HG02678 (cell line): Measurements from ENCODE around the gene GALNT9.
"Not testable (repeated sequence)": the region's sequence is repeated elsewhere in the genome, so short reads cannot be mapped to it uniquely, and the experiment has no call there.

Experiments used
- ATAC-seq: cut with Tn5 transposase; IDR thresholded peaks from one replicate; pipeline ENCODE4 v1.9.1; 2021; ENCODE audit warnings: mild to moderate bottlenecking, moderate library complexity; ENCODE audit not compliant: unreplicated experiment

The GALNT9 gene

GRCh38 chr12:132253698-132254480, 75.5 kb downstream of the GALNT9 start:
- no peak for ATAC-seq

- ATAC-seq, result not testable (repeated sequence)
Measured at GRCh38 chr12:132252981-132253380, 76.4 kb downstream of the GALNT9 start.

- ATAC-seq, result no peak
Measured at GRCh38 chr12:132251741-132252490, 77.5 kb downstream of the GALNT9 start.

DNA sequence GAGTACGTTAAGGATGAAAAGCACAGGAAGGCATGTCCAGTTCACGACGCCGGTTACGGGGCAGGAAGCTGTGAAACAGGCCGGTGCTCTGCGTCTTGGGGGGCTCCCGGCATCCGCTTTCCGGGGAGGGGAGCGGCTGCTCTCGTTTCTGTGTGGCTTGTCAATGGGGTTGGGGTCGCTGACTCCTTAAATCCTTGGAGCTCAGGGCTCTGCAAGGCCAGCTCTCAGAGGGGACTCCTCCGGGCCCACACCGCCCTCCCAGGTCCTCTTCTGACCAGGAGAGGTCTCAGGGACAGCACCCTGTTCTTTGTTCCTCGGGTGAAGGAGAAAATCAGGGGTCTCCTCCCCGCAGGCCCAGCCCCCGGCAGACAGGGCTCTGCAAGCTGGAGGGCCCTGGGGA, 78.1 kb downstream of the GALNT9 start:
- ATAC-seq, result no peak

GRCh38 chr12:132250707-132251106, 78.7 kb downstream of the GALNT9 start:
- ATAC-seq, result no peak

- ATAC-seq, result no peak
Measured at GRCh38 chr12:132249689-132250478, 79.5 kb downstream of the GALNT9 start.

DNA sequence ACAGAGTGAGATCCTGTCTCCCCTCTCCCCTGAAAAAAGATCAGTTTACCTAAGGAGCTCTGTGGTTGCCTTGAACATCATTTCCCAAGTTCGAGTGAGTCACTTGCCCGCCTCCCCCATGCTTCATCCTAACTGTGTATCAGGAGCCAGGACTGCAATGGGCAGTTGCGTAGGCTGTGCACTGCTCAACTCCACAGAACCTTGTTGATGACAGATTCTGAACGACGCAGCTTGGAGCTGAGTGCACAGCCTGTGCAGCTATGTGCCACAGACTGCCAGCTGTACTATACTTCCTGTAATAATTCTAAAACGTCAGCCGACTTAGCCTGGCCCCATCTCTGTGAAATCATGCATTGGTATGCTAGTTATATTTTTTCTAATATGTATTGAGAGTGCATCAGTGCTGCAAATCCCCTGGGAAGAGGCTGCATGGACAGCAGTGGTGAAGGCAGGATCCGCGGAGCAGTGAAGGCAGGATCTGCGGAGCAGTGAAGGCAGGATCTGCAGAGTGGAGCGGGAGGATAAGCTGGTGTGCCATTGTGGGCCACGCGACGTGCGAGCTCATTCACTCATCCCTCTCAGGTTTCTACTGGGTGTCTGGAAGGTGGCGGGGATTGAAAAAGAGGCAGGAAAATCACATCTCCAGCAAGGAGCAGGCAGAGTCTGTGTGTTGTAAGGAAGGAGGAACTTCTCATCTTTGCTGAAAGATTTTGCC, 80.8 kb downstream of the GALNT9 start:
- ATAC-seq, result no peak

GRCh38 chr12:132247718-132248452, 81.5 kb downstream of the GALNT9 start:
- ATAC-seq, result no peak

DNA sequence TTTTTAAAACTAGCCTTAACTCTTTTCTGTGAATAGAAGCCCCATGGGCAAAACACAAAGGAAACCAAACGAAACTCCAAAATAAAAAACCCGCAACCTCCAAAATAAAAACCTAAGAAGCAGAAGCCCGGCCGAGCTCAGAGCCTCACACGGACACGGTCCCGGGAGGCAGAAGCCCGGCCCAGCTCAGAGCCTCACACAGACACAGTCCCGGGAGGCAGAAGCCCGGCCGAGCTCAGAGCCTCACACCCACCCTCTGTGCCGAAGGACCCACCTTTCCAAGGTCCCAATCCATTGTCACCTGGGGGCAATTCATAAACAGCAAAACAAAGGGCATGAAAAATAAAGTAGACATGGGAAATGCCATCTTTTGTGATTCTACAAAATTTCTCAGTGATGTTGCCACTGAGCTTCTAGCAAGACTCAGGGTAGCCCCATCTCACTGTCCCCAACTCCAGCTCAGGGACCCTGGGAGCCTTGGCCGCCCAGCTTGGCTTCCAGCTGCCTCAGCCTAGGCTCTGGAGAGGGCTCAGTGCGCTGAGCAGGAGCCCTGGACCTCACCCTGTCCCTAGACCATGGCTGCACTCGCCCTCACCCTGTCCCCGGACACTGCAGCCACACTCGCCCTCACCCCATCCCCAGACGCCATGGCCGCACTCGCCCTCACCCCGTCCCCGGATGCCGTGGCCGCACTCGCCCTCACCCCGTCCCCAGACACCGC, 82.2 kb downstream of the GALNT9 start:
- ATAC-seq, result no peak

DNA sequence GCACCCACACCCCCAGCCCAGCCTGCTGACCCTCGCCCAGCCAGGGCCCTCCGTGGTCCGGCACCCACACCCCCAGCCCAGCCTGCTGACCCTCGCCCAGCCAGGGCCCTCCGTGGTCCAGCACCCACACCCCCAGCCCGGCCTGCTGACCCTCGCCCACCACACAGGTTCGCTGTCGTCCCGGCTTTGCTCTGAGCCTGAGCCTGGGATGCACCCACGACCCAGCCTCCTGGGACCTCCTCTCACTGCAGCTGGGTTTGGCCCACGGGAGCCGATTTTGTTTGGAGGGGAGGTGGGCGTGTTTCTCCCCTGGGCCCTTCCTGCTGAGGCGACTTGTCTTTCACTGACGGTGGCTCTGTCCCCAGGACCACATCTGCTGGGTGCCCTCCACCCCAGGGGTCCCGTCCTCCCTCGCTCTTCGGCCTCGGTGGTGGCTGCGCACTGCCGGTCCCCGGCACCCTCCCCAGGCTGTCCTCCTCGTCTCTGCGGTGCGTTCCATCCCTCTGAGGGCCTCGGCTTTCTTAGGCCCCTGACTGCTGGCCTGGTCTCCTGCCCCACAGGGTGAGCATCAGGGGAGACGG, 83.8 kb downstream of the GALNT9 start:
- no peak for ATAC-seq

DNA sequence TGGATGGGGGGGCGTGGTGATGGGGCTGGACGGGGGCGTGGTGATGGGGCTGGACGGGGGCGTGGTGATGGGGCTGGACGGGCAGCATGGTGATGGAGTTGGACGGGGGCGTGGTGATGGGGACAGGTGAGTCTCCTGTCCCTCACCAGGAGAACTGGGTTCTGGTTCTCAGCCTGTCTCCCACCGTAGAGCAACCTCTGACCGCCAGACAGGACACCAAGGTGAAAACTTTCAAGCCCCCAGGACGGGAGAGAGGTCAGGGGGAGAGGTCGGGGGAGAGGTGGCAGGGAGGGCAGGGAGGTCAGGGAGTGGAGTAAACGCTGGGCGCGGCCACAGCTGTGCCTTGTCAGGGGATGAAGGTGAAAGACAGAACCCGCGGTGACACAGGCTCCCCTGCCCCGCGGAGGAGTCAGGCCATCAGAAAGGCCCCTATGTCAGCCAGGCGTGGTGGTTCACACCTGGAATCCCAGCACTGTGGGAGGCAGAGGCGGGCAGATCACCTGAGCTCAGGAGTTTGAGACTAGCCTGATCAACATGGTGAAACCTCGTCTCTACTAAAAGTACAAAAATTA, 84.6 kb downstream of the GALNT9 start:
- ATAC-seq, result no peak

DNA sequence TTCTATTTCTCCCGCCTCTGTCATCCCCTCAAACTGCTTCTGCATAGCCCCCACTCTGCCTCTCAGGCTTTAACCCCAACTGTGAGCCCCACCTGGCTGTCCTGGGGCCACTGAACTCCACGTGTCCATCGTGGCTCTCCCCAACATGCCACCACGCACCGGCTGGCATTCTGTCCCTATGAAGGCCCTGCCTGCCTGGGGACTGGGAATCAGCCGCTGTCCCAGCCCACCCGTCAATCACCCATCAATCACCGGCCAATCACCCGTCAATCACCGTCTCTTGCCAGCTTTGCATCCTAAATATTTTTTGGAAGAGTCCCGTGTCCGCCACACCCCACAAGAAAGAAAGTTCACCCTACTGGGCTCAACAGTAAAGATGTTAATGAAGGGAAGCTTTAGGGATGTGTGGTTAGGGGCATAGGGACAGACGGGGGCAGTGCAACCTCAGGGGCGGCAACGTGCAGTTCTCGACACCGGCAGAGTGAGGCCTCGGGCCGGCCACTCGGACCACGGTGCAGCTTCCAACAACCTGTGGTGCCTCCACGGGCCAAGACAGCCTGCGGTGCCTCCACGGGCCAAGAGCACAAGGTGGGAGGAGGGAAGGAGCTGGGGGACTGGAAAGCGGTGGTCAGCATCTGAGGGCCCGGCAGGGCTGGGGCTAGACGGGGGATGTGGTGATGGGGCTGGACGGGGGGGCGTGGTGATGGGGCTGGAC, 85.6 kb downstream of the GALNT9 start:
- no peak for ATAC-seq

DNA sequence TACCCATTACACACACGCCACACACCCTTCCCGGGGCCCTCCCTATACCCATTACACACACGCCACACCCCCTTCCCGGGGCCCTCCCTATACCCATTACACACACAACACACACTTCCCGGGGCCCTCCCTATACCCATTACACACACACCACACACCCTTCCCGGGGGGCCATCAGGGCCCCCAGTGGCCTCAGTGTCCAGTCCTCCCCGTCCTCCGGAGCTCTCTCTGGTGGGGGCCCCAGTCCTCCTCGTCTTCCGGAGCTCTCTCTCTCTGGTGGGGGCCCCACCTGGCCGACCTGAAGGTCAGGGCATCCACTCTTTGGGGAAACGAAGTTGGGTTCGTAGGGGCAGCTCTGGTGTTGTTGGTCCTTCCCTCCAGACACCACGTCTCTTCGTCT, 86.2 kb downstream of the GALNT9 start:
- not testable (repeated sequence) for ATAC-seq

DNA sequence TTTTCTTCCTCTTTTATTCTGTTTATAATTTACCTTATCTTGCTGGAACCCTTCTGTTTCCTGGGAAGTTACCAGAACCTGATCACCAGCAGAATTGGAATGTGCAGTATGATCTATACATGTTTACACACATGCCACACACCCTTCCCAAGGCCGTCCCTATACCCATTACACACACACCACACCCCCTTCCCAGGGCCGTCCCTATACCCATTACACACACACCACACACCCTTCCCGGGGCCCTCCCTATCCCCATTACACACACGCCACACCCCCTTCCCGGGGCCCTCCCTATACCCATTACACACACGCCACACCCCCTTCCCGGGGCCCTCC, 88.8 kb downstream of the GALNT9 start:
- not testable (repeated sequence) for ATAC-seq

- no peak for ATAC-seq
Measured at GRCh38 chr12:132239796-132240668, 89.4 kb downstream of the GALNT9 start.

DNA sequence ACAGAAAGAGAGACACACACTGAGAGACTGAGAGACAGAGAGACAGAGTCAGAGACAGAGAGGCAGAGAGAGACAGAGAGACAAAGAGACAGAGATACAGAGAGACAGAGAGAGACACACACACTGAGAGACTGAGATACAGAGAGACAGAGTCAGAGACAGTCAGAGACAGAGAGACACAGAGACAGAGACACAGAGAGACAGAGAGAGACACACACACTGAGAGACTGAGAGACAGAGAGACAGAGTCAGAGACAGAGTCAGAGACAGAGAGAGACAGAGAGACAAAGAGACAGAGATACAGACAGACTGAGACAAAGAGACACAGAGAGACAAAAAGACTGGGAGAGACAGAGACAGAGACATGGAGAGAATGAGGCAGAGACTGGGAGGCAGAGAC, 90.0 kb downstream of the GALNT9 start:
- ATAC-seq, result no peak

DNA sequence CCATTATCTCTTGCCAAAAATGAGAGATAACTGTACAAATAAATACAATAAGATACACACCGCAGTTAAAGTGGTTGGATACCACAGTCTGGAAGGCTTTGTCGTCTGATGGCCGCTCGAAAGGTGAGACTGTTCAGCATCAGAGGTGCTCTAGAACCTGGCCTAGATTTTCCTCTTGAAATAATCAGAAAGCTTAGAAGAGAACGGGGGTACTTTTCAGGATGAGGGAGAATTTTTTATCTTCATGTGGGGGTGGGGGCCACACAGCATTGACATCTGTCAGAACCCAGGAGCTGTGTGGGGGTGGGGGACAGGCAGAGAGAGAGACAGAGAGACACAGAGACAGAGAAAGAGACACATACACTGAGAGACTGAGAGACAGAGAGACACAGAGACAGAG, 90.5 kb downstream of the GALNT9 start:
- ATAC-seq, result no peak
